Cardiac fibroblast (primary cell): ENCODE results near the gene CBX5.

ENCODE experiments used
- DNase-seq, 2 donors: peaks; one replicate each; pipeline versions ENCODE4 v3.0.0 to v3.0.0-alpha.2; 2010; ENCODE audit warnings: low read depth in 2 of 2
- H3K4me3 ChIP-seq, 2 donors: replicated peaks in 1 of 2; 1 replicate in 1 of 2; 2 replicates in 1 of 2; pipeline ENCODE4 v1.5.1; 2011; ENCODE audit warnings: low read depth in 2 of 2, low read length in 2 of 2, mild to moderate bottlenecking in 2 of 2, moderate library complexity in 1 of 2
- TF ChIP-seq, protein P1 (sequence below): IDR thresholded peaks from one replicate; pipeline ENCODE4 v1.5.1; 2011; ENCODE audit warnings: low read depth, mild to moderate bottlenecking, low read length, inconsistent platforms

The CBX5 gene

DNA sequence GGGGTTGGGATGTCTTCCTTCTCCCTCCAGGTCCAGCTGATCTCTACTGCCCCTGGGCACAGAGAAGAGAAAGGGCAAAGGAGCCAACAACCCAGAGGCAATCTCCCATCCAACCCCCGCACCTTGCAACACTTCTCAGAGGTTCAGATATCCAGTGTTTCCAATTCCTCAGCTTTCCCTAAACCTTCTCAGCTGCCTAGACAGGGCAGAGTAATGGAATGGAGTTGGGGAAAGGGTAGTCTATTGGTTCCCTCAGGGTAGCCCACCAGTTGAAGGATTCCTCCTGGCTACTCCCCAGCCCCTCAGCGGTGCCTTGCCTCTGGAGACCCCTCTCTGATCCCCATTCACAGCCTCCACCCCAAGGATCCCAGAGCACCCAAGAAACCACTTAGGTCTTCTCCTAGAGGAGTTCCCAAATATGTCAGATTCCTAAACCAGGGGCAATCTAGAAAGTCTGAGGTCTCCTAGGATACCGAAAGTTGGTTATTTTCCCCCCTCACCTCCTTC, 20.4 kb upstream of the CBX5 start:
- peak overlapping the region; percentile 16 to 32 for H3K4me3 ChIP-seq
- TF ChIP-seq, protein P1, sequence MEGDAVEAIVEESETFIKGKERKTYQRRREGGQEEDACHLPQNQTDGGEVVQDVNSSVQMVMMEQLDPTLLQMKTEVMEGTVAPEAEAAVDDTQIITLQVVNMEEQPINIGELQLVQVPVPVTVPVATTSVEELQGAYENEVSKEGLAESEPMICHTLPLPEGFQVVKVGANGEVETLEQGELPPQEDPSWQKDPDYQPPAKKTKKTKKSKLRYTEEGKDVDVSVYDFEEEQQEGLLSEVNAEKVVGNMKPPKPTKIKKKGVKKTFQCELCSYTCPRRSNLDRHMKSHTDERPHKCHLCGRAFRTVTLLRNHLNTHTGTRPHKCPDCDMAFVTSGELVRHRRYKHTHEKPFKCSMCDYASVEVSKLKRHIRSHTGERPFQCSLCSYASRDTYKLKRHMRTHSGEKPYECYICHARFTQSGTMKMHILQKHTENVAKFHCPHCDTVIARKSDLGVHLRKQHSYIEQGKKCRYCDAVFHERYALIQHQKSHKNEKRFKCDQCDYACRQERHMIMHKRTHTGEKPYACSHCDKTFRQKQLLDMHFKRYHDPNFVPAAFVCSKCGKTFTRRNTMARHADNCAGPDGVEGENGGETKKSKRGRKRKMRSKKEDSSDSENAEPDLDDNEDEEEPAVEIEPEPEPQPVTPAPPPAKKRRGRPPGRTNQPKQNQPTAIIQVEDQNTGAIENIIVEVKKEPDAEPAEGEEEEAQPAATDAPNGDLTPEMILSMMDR, result no peak
- no peak for DNase-seq

DNA sequence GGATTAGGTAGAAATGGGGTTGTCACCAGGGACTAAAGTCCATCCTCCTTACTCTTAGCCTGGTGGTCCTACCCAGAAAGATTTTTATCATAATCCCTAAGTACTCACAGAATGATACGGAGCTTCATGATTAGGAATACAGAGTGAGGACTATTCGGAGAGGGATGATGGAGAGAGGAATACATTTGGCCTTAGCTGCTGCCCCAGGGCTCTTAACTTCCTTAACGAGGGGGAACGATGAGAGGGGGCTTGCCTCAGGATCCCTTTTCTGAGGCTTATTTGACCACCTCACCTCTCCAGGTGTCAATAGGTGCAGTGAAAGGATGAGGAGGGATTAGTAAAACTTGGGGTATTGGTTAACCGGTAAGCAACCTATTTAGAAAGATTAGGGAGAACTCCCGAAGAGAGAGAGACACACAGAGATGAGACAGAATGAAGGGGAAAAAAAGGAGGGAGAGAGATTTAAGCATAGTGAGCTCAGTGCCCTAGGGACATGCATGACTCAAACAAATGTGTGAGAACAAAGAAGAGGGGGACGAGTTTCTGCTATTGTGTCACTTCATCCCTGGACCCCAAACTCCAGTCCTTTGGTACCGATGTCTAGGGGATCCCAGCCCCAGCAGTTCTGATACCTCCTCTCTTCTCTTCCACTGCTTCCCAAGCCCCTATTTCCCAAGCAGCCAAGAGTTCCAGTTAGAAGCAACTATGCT, 19.7 kb upstream of the CBX5 start:
- no peak overlapping the region for H3K4me3 ChIP-seq
- TF ChIP-seq, protein P1, result no peak
- peak in 1 of 2 donors; percentile 70 for DNase-seq

GRCh38 chr12:54298904-54299303, 19.0 kb upstream of the CBX5 start:
- TF ChIP-seq, protein P1, result no peak
- no peak overlapping the region for H3K4me3 ChIP-seq
- DNase-seq, result no peak

DNA sequence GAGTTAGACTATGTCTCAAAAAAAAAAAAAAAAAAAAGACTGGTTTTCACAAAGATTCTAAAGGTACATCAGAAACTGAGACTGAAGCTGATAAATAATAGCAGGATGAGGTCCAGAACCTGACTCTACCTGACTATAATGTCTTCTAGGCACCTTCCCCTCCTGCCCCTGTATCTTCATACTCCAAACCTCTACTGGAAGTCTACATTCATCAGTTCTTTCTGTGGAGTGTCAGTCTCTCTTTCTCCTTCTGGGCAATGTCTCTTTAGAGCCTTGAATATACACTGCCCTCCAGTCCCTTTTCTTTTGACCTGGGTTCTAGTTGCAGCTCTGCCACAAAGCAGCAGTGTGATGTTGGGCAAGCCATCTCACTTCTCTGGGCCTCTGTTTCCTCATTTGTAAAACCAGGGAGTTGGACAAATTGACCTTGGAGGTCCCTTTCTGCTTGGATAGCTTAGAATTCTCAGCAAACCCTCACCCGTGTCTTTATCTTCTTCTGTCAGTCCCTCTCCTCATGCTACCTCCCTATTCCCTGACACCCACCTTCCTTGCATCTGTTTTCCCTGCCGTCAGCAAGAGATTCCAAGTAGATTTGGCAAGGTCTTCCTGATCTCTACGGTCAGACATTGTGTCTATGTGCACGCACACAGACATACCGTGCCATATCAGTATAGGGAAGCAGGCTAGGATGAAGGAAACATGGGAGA, 16.6 kb upstream of the CBX5 start:
- no peak for DNase-seq
- H3K4me3 ChIP-seq, result no peak overlapping the region
- TF ChIP-seq, protein P1, result no peak

DNA sequence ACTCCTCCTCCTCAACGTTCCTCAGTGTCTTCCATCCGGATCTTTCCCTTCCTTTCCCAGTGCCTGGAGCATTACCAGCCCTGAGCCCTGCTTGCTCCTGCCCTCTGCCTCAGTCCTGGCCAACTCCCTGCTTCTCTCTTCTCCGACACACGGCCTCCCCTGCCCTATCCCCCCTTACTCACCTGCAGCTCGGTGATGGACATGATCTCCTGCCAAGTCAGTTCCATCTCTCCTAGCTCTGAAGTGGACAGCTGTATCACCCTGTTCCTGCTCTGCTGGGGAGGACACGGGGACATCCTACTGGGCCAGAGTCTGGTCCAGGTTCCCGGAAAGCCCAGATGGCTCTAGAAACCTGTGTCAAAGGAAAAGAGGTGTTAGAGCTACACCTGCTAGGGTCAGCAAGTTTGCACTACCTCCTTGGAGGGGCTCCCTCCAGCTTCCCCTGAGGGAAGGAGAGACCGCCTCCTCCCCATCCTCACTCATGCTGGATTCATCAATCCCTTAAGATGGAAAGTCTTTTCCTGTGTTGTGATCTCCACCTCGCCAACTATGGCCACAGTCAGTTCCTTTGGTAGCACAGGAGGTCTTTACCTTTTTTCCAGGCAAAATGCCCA, 15.1 kb upstream of the CBX5 start:
- H3K4me3 ChIP-seq, result no peak overlapping the region
- no peak for DNase-seq
- TF ChIP-seq, protein P1, result no peak

DNA sequence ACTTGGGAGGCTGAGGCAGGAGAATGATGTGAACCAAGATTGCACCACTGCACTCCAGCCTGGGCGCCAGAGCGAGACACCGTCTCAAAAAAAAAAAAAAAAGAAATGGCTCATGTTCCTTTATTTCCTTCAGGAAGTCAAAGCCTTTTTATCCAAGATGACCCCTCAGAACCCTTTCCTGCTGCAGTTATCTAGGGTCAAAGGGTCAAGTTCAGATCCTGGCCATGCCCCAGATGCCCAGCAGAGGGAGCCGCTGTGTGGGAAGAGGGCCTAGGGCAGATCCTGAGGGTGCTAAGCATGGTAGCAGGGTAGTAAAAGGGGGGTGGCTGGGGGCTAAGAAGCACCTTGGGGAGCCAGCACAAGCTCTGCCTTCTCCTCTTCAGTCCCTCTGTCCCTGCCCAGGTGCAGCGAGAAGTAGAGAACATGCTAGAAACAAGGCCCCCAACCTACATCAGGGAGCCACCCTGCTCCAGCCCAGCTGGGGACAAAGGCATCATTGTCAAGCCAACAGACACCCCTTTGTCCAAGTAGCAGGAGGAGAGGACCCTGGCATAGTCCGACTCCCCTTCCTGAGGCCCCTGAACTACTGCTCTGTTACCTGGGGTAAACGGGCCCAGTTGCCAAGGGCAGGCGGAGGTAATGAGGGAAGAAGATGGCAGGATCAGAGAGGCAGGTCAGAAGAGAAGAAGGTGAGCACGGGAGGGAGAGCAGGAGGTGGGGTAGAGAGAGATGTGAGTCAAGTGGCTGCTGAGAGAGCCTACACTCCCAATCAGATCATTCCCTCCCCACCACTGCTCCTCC, 14.4 kb upstream of the CBX5 start:
- H3K4me3 ChIP-seq, result no peak overlapping the region
- TF ChIP-seq, protein P1, result peak; percentile 96
- peak; percentile 41 to 49 for DNase-seq
